Keratinocyte (primary cell): ENCODE results near the gene CD34. TPM values are rescaled to one million over a fixed set of nuclear protein-coding genes. Genes with fewer than 3 reads are reported as not detected.

Experiments
- DNase-seq: peaks from one replicate; pipeline ENCODE4 v3.0.0-alpha.2; 2011; ENCODE audit warnings: low read depth, missing footprints, low spot score
- FAIRE-seq: peaks from 2 replicates; lab custom pipeline; 2011; peaks lifted over from hg19 to GRCh38; lab: Jason Lieb, UNC
- H2AFZ ChIP-seq: 2 replicates; pipeline ENCODE4 v1.6.0; 2012; ENCODE audit warnings: low read length, control low read depth, inconsistent platforms; ENCODE audit not compliant: control insufficient read depth
- H3K27ac ChIP-seq: 2 replicates; pipeline ENCODE4 v1.5.1; 2011; ENCODE audit warnings: low read length; ENCODE audit not compliant: control insufficient read depth, insufficient read depth
- H3K27me3 ChIP-seq: 3 replicates; pipeline ENCODE4 v1.6.0; 2011; ENCODE audit warnings: low read length; ENCODE audit not compliant: control insufficient read depth, insufficient read depth; ENCODE audit errors: extremely low read depth
- H3K36me3 ChIP-seq, 2 experiments: 2 replicates in 1 of 2; 3 replicates in 1 of 2; pipeline ENCODE4 v1.5.1; 2011; ENCODE audit warnings: low read length in 2 of 2, mild to moderate bottlenecking in 1 of 2; ENCODE audit not compliant: control insufficient read depth in 2 of 2, insufficient read depth in 2 of 2; ENCODE audit errors: extremely low read depth in 1 of 2
- H3K4me1 ChIP-seq: 3 replicates; pipeline ENCODE4 v1.5.1; 2011; ENCODE audit warnings: low read length; ENCODE audit not compliant: control insufficient read depth, insufficient read depth; ENCODE audit errors: extremely low read depth
- H3K4me2 ChIP-seq: 3 replicates; pipeline ENCODE4 v1.6.0; 2011; ENCODE audit warnings: low read depth, low read length; ENCODE audit not compliant: control insufficient read depth, insufficient read depth; ENCODE audit errors: extremely low read depth
- H3K4me3 ChIP-seq, 3 experiments: fragments of 200-600 bp in 1 of 3; sonication (generic) in 1 of 3; 2 replicates in 2 of 3; 3 replicates in 1 of 3; pipeline ENCODE4 v1.5.1; 2011 to 2016; ENCODE audit warnings: low read length in 3 of 3, mild to moderate bottlenecking in 3 of 3, control low read depth in 2 of 3, inconsistent platforms in 1 of 3, low read depth in 1 of 3, mixed read lengths in 1 of 3, mixed run types in 1 of 3, moderate library complexity in 1 of 3; ENCODE audit not compliant: control insufficient read depth in 2 of 3, insufficient read depth in 2 of 3; ENCODE audit errors: extremely low read depth in 1 of 3
- H3K79me2 ChIP-seq: 2 replicates; pipeline ENCODE4 v1.6.0; 2012; ENCODE audit warnings: low read length; ENCODE audit not compliant: control insufficient read depth, insufficient read depth
- H3K9ac ChIP-seq: 3 replicates; pipeline ENCODE4 v1.6.0; 2011; ENCODE audit warnings: low read length; ENCODE audit not compliant: control insufficient read depth, insufficient read depth; ENCODE audit errors: extremely low read depth
- H3K9me1 ChIP-seq: 3 replicates; pipeline ENCODE4 v1.6.0; 2011; ENCODE audit warnings: low read length; ENCODE audit not compliant: control insufficient read depth, insufficient read depth; ENCODE audit errors: extremely low read depth
- H3K9me3 ChIP-seq: 2 replicates; pipeline ENCODE4 v1.5.1; 2012; ENCODE audit warnings: low read depth, low read length; ENCODE audit not compliant: control insufficient read depth
- H4K20me1 ChIP-seq: 3 replicates; pipeline ENCODE4 v1.6.0; 2011; ENCODE audit warnings: low read length; ENCODE audit not compliant: control insufficient read depth, insufficient read depth; ENCODE audit errors: extremely low read depth
- CTCF ChIP-seq, 3 experiments: IDR thresholded peaks in 1 of 3; conservative IDR thresholded peaks in 1 of 3; optimal IDR thresholded peaks in 1 of 3; 2 replicates in 2 of 3; 3 replicates in 1 of 3; pipeline versions ENCODE3 to v1.5.1; 2011; ENCODE audit warnings: low read length in 3 of 3, mild to moderate bottlenecking in 3 of 3, moderate library complexity in 2 of 3, control low read depth in 1 of 3, inconsistent platforms in 1 of 3; ENCODE audit not compliant: insufficient read depth in 2 of 3; ENCODE audit errors: extremely low read depth in 1 of 3
- EZH2 ChIP-seq: IDR thresholded peaks from one replicate; pipeline ENCODE4 v1.6.1; 2012; ENCODE audit warnings: inconsistent platforms, mild to moderate bottlenecking, low read length, moderate library complexity
- dilution Hi-C: fragments of 300-500 bp; cut with MboI; formaldehyde crosslinking; loops from one replicate; pipeline ENCODE4 v1.7.0; 2020; ENCODE audit warnings: low sequenced_read_pairs; ENCODE audit not compliant: extremely low pct_ligation_motif_present
- polyA plus RNA-seq, 5 experiments: library from polyadenylated mRNA; depleted of rRNA in 3 of 5; stranded (reverse) in 3 of 5; stranded (forward) in 1 of 5; unstranded in 1 of 5; fragments of >200 nt; gene quantifications; 1 replicate in 1 of 5; 2 replicates in 3 of 5; 3 replicates in 1 of 5; pipeline versions ENCODE4 v1.2.1 to v1.2.3, GENCODE V29; 2011 to 2012; ENCODE audit warnings: missing spikeins in 2 of 5, low read depth in 1 of 5, low replicate concordance in 1 of 5

CD34 gene
- polyA plus RNA-seq, 1 donor (not counting 4 experiments of a cell fraction or from before 2014, with no cell fraction given): 0.03 TPM

GRCh38 chr1:207863893-207864535 is 46.9 kb downstream of the CD34 start:
- TF ChIP-seq CTCF (optimal IDR thresholded peaks at IDR 0.05 in 1 of 3, IDR thresholded peaks at IDR 0.05 in 1 of 3, conservative IDR thresholded peaks at IDR 0.05 in 1 of 3; ENCODE audit: extremely low read depth in 1 of 3, insufficient read depth in 2 of 3, low read length in 3 of 3): no peak
- TF ChIP-seq EZH2: no peak
- peaks cover 80% of the 10 kb centered on the region for H3K79me2 ChIP-seq
- peak overlapping the region; percentile 3 for H3K4me2 ChIP-seq
- H2AFZ ChIP-seq: no peak overlapping the region
- DNase-seq (no peak), FAIRE-seq (no peak)
- H4K20me1 ChIP-seq: peaks cover 2% of the 10 kb centered on the region
- H3K9ac ChIP-seq: no peak overlapping the region
- no peaks in the 10 kb centered on the region for H3K27me3 ChIP-seq
- peaks cover 41% of the 10 kb centered on the region for H3K4me1 ChIP-seq
- dilution Hi-C loops: no loop called here
- H3K4me3 ChIP-seq: no peak overlapping the region
- no peak overlapping the region for H3K27ac ChIP-seq
- peaks cover 14 to 45% of the 10 kb centered on the region in 2 experiments for H3K36me3 ChIP-seq
- peaks cover 10% of the 10 kb centered on the region for H3K9me1 ChIP-seq
- H3K9me3 ChIP-seq: no peaks in the 10 kb centered on the region

- Histone ChIP-seq H4K20me1 (peaks cover 2% of the 10 kb centered on the region), H3K4me2 (no peak overlapping the region), H2AFZ (no peak overlapping the region), H3K27me3 (no peaks in the 10 kb centered on the region), H3K4me3 (no peak overlapping the region), H3K79me2 (peaks cover 84% of the 10 kb centered on the region), H3K27ac (no peak overlapping the region), H3K36me3 (peaks cover 14 to 51% of the 10 kb centered on the region in 2 experiments), H3K9me1 (peaks cover 10% of the 10 kb centered on the region), H3K9ac (no peak overlapping the region), H3K4me1 (peaks cover 32% of the 10 kb centered on the region), H3K9me3 (no peaks in the 10 kb centered on the region)
- dilution Hi-C loops: no loop called here
- no peak for TF ChIP-seq CTCF (optimal IDR thresholded peaks at IDR 0.05 in 1 of 3, IDR thresholded peaks at IDR 0.05 in 1 of 3, conservative IDR thresholded peaks at IDR 0.05 in 1 of 3; ENCODE audit: extremely low read depth in 1 of 3, insufficient read depth in 2 of 3, low read length in 3 of 3)
- TF ChIP-seq EZH2: no peak
- DNase-seq (no peak), FAIRE-seq (no peak)
Measured at GRCh38 chr1:207862241-207862787, 48.6 kb downstream of the CD34 start.
